Astrocyte of the hippocampus (primary cell): ENCODE results near the gene COL26A1.
A peak's percentile ranks its signal among the peaks of the same experiment; 100 is the strongest.

ENCODE experiments used
- DNase-seq: peaks from one replicate; pipeline ENCODE4 v3.0.0; 2011; ENCODE audit warnings: low read depth, low spot score

The COL26A1 gene

DNA sequence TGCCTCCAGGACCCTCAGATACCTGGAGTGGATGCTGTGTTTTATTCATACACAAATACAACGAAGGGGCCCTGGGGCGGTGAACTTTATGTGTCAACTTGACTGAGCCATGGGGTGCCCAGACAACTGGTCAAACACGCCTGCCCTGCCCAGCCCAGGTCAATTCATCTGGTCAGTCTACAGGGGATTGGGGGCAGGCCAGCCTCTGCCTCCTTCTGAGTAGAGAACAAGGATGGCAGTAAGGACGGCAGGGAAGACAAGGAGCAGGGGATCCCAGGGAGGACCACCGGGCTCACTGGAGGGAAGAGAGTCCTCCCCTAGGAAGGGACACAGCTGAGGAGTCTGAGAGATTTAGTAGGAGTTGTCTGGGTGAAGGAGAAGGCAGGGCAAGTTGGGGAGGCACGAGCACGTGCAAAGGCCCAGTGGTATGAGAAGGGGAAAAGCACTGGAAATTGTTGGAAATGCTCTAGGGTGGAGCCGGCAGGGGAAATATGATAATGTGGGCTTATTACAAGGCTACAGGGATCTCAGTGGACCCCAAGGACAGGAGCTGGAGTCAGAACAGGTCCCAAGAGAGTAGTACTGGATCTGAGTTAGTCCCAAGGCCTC lies 203.0 kb downstream of the COL26A1 start:
- no peak for DNase-seq

DNA sequence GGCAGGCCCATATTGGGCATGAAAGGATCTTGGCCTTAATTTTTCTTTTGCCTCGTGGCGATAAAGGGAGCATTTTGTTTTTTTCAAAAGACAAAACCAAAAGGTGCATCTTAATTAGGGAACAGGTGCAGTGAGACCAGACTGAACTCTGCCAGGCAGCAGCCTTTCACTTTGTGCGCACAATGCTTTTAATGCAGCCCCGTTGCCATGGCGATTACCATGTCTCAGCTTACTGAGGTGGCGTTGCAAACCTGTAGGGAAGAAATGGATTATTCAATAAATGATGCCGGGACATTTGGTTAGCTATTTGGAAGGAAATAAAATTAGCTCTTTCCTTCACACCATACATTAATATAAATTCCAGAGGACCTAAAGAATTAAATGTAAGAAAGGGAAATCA lies 204.6 kb downstream of the COL26A1 start:
- DNase-seq: no peak

DNA sequence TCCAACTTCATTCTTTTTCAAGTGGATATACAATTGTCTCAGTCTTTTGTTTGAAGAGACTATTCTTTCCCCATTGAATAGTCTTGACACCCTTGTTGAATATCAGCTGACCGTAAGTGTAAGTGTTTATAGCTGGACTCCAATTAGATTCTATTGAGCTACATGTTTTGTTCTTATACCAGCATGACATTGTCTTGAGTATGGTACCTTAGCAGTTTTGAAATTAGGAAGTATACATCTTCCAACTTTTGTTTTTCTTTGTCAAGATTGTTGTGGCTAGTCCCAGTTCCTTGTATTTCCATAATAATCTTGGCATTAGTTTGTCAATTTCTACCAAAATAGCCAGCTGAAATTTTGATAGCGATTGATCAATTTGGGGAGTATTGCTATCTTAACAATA lies 209.5 kb downstream of the COL26A1 start:
- DNase-seq: no peak

DNA sequence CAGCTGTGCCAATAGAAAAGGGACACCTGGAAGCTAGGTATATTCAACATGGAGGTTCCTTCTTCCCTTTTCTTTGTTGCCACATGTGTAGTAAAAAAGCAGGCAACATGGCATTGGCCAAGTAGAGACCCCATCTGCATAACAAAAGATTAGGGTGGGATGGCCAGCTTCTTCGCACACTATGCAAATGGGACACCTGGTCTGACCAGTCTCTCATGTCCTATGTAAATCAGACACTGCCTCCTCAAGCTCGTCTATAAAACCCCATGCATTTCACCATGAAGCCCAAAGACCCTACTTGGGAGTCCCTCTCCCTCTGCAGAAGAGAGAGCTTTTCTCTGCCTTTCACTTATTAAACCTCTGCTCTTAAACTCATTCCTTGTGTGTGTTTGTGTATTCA lies 212.5 kb downstream of the COL26A1 start:
- DNase-seq: no peak

DNA sequence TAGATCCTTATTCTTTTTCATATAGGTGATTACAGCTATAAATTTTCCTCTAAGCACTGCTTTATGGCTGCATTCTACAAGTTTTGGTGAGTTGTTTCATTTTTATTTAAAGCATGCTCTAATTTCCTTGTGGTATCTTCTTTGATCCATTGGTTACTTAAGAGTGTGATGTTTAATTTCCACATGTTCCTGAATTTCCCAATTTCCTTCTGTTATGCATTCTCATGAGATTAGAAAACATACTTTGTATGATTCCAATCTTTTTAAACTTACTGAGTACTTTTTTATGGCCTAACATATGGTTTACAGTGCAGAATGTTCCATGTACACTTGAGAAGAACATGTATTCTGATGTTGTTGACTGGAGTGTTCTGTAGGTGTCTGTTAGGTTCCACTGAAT lies 213.0 kb downstream of the COL26A1 start:
- DNase-seq: no peak

DNA sequence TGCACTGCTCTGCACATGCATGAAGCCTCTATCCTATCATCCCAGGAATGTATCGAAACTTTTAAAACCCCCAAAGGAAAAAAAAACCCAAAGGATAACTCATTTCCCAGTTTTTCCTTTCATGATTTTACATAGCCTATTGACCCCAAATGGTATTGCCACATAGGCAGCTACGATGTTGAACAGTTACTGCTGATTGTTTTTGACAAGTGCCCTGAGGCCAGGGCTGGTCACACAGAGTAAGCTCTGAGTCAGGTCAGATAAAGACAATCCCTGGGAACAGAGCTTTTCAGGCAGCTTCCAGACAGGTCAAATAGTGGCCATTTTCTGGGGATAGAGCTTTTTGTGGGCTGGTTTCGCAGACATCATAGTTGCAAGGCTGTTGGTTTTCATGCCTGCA lies 214.3 kb downstream of the COL26A1 start:
- DNase-seq: no peak

DNA sequence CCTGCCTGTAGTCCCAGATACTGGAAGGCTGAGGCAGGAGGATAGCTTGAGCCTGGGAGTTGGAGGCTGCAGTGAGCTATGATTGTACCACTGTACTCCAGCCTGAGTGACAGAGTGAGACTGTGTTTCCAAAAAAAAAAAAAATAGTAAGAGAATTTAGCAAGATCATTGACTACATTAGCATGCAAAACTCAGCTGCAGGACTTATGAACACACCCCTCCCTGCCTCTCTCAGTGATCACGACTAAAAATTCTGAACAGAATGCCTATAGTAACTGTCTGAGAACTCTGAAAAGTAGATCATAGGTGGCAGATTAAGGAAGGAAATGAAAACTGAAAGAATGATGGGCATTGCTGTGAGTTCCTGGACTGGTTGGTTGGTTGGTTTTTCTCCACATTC lies 215.9 kb downstream of the COL26A1 start:
- no peak for DNase-seq

DNA sequence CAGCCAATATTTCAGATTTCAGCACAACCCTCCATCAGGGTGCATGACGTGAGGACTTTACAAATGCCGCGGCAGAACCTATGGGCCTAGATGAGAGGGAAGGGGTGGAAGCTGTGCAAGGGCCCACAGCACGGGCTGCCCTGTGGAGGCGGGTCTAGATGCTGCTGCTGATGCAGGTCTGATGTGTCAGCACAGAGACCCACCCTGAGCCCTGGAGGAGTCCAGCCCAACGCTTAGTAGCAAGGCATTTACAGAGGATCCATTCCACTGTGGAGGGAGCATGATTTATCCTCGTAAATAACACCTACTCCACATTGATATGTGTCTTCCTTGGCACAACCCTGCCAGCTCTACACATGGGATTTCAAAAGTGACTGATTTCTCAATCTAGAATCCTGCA lies 217.9 kb downstream of the COL26A1 start:
- no peak for DNase-seq

DNA sequence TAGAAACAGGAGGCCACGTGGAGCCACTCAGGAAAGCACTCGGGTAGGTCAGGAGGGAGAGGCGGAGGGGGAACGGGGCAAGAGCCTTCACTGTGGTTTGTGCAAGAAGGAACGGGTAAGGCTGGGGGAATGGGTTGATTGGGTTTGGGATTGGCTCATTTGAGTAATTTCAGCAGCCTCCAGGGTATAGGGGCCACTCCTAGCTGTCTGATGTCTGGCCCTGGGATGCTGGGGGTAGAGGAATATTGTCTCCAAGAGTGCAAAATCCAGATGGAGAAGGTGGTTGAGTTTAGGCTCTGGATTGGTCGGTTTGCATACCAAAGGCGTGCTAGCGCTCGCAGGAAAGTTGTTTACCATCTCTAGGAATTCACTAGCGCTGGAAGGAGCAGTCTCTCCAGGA lies 219.2 kb downstream of the COL26A1 start:
- DNase-seq: no peak

DNA sequence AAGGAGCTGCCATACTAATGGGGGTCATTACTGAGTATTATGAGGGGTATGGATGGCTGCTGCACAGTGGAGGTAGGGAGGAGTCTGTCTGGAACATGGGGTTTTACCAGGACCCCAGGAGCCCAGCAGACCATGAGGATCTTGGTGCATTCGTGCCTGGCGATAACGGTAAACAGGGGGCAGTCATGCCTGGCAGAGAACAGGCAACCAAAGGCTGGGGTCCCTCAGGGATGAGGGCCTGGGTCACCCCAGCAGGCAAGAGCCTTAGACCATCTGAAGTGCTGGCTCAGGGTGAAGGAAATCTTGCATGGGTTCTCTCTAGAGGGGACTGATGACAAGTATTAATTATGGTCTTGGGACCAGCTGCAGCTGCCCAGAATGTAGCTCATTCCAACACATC lies 220.3 kb downstream of the COL26A1 start:
- no peak for DNase-seq

DNA sequence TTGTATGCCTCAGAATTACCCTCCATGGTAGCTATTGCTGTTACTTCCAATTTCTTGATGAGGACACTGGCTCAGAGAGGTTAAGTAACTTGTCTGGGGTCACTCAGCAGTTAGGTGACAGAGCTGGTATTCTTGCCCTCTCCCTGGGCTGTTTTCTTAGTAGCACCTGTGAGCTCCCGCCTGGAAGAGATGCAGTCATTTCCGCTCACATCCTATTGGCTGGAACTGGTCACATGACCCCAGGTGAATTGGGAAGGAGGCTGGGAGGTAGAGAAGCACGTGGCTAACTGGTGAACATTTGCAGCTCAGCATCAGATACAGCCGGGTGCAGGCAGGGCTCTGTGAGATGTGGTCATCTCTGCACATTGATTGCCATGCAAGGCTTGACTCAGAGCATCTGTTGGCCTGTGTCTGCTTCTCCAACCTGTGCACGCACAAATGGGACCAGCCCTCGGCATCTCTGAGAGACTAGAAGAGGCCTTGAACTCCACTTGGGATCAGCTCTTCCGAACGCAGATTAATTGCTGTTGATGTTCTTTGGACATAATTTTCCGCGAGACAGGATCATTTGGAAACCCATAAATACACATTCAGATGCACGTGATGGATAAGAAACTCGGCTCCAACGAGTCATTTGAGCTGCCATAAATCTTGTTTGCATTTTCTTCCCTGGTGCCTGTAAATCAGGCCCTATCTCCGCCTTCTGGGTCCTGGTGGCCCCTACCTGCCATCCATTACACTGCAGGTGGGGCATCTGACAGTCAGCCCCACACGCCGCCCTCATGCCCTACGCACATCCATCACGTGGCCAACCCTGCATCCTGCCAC lies 223.6 kb downstream of the COL26A1 start:
- DNase-seq: no peak

DNA sequence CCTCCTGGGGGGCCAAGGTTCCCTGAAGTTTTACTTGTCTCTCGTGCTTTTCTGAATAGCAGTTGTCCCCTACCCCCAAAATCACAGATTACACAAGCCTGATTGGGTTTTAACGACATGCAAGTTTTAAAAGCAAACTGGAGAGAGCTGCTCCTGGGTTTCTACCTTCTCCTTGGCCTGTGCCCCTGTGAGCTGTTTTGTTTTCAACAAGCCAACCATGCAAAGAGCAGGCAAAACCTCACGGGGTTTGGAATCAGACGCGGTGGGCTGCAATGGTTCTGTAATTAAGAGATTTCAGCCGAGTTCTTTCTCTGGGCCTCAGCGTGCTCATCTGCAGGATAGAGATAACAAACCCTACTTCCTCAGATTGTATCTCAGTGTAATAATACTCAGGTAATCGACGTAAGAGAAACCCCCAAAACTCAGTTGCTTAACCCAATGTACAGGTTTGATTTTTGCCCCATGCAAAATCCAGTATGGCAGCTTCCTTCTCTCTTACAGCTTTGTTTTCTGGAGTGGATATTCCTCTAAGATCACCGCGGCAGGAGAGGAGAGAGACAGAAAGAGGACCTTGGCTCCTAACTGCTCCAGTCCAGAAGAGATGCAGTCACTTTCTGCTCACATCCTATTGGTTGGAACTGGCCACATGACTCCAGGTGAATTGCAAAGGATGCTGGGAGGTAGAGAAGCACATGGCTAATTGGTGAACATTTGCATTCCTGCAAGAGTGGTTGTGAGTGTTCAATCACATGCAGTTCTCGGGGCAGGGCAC lies 224.4 kb downstream of the COL26A1 start:
- no peak for DNase-seq

DNA sequence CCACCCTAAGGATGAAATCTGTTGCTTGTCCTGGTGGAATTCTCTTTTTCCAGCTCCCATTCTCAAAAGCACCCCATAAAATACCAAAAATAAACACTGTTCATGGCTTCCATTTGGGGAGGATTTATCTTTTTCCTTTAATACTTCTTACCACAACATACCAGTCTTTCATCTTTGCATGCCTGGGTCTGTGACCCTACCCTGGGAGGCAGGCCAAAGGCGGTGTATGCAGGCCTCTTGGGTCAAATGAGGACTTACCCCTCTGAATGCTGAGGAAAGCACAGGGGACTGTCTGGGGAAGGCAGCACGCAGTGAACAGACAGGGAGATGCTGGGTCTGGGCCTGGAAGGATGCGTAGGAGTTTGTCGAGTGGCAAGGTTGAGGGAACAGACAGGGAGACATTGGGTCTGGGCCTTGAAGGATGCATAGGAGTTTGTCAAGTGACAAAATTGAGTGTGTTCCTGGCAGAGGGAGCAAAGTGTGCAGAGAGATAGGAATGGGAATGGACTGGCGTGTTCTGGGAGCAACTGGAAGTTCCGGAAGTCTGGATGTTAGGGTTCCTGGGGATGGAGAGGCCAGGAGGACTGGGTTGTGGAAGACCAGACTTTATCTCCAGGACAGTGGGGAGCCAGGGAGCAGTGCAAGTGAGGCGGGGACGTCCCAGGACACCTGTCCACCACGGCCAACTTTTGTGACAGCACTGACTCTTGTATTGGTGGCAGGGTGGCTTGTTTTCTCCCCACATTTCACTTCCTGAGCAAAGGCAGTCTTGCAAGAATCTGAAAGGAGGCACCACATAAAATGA lies 225.7 kb downstream of the COL26A1 start:
- DNase-seq: peak; percentile 41

DNA sequence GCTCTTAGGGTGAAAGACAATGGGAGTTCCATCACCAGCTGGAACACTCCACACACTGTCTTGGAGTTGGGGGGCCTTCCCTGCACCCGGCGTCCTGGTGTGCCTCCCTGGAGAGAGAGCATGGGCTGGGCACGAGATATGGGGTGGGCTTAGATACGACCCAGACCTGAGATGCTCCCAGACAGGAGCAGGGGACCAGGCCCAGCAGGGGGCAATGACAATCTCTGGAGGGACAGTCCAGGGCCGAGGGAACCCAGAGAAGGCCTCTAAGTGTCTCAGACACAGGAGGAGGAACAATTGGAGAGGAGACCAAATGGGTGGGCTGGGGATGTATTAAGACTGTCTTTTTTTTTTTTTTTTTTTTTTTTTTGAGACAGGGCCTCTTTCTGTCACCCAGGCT lies 226.4 kb downstream of the COL26A1 start:
- no peak for DNase-seq

DNA sequence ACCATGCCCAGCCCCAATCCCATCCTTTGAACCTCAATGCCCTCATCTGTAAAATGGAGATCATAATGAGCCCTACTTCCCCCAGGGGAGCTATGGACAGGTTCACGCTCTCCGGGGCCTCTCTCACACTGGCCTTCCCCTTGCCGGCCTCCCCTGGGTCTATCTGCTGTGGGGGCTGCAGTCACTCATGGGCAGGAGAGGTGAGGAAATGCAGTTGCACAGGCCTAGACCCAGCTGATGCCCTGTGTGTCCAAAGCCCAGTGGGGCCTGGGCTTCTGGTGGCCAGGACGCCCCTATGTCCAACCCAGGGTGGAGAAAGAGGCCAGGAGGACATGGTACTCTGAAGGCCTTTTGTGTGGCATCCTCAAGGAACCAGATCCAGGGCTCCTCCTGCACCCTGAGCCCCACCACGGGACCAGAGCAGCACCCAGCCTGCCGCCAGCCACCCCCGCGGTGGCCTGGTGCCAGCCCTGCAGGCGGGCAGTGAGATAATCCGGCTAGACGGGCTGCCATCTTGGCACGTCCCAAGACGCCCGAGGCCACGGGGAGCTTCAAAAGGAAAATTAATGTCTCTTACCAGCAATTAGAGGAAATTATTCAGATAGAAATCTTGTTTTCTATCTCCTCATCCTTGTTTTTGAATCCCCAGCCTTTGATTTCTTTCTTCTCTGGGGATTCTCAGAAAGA lies 227.4 kb downstream of the COL26A1 start:
- no peak for DNase-seq

DNA sequence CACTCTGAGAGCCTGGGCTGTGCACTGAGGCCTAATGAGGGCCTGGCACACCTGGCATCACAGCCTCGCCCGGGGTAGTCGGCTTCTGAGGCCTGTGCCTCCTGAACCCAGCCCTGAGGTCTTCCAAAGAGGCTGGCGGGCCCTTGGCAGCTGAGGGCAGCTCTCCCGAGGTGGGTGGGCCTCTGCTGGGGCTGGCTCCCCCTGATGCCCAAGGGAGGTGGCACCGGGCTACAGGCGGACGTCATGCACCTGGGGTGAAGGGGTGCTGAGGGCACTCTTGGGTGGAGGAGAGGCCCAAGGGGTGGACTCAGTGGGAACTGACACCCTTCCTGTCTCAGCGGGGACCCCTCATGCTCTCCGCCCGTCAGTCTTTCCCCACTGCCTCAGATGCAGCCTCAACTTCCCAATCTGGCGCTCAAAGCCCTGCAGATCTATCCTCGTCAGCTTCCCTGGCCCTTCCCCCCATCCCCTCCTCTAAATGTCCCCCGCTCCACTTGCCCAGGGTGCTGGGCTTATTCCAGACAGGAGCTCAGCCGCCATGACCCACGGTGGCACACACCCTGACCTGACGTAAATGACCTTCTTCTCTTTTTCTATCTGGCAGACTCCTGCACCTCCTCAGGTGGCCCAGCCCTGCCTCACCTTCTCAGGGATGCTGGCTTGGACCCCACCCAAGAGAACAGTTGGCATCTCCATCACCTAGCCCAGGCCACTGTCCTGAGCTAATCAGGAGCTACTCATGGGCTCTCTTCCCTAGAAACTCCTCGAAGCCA lies 228.2 kb downstream of the COL26A1 start:
- DNase-seq: no peak

DNA sequence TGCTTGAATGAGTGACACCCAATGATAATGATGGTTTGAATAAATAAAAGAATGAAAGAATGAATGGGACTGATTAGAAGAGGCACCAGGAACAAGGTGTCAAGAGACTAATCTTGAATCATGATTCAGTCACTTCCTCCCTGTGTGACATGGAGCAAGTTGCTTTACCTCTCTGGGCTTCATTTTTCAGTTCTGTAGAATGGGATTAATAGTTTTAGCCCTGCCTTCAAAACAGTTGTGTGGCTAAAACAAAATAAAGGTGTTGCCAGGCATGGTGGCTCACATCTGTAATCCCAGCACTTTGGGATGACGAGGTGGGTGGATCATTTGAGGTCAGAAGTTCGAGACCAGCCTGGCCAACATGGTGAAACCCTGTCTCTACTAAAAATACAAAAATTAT lies 228.8 kb downstream of the COL26A1 start:
- DNase-seq: no peak

DNA sequence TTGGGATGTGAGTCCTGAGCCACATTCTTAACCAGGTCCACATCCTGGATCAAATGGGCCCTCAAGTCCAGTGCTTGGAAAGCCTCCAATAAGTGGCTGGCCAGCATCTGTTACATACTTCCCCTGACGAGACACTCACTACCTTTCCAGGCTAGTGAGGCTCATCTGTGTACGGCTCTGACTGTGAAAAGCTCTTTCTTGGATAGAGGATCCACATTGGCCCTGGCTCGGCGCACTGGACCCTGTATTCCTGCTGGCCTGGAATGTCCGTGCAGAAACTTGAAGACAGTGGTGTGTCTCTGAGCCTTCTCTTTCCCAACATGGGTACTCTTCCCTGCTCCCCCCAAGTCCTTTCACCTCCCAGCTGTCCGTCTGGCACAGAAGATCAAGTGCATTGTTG lies 230.9 kb downstream of the COL26A1 start:
- no peak for DNase-seq

DNA sequence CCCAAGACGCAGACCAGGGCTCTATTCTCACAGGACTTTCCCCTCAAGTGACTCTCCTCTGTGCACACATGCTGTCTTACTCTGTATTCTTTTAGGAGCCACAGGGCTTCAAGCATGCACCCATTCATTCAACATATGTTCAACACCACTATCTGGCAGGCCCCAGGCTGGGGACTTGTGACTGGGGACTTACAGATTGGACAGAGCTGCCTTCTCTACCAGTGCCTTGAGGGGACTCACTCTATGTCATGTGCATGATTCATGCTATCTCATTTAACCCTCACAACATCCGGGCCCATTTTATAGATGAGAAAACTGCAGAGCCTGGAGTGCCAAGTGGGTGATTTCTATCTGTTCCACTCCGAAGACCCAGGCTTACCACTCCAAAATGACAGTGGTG lies 232.1 kb downstream of the COL26A1 start:
- no peak for DNase-seq

DNA sequence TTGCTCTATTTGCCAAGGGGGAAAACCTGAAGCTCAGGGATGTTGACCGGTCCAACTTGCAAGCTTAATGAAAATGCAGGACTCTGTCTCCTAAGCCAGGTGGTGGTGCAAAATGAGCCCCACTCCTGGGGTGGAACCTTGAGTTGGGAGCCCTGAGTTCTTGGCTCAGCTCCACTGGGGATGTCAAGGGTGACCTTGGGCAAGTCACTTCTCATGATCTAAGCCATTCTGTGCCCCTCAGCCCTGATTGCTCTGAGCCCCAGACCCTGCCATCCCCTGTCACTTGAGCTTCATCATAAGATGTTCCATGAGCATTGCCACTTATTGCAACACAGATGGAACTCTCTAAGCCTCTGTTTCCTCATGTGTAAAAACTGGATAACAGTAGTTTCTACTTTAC lies 232.6 kb downstream of the COL26A1 start:
- DNase-seq: no peak
